ENCODE measurements around the gene KCNJ5.

GRCh38 chr11:128859563-128860441 lies 31.4 kb upstream of the KCNJ5 start:
- TF ChIP-seq EZH2phosphoT487 (IDR thresholded peaks at IDR 0.05; ENCODE audit: insufficient read depth, low read depth) (no peak), EZH2 (IDR thresholded peaks at IDR 0.05; ENCODE audit: insufficient read depth, poor library complexity, severe bottlenecking) (no peak)
